ENCODE data around the gene PLCL2. TPM values are rescaled to one million over a fixed set of nuclear protein-coding genes. Genes with fewer than 3 reads are reported as not detected.

The PLCL2 gene
- polyA plus RNA-seq, 1 donor from 2014 or later: 43.4 TPM

- Mint-ChIP-seq H3K36me3 (no peaks in the 10 kb centered on the region), H3K27me3 (no peaks in the 10 kb centered on the region), H3K4me3 (no peak overlapping the region), H3K4me1 (peaks cover 26 to 37% (median 36%) of the 10 kb centered on the region in 3 donors), H3K9me3 (no peaks in the 10 kb centered on the region), H3K27ac (peak overlapping the region in 1 of 3 donors; percentile 47)
Measured at GRCh38 chr3:16848007-16848406, 36.7 kb upstream of the PLCL2 start.

GRCh38 chr3:16849229-16849628 lies 35.5 kb upstream of the PLCL2 start:
- H3K27ac Mint-ChIP-seq: peak overlapping the region; percentile 70 to 87 (median 82)
- H3K4me3 Mint-ChIP-seq: peak overlapping the region; percentile 62 to 85 (median 77)
- H3K4me1 Mint-ChIP-seq: peaks cover 18 to 27% (median 25%) of the 10 kb centered on the region in 3 donors
- no peaks in the 10 kb centered on the region for H3K27me3 Mint-ChIP-seq
- H3K9me3 Mint-ChIP-seq: no peaks in the 10 kb centered on the region
- H3K36me3 Mint-ChIP-seq: no peaks in the 10 kb centered on the region

GRCh38 chr3:16849795-16850194 lies 35.0 kb upstream of the PLCL2 start:
- Mint-ChIP-seq H3K4me1 (peaks cover 18 to 26% (median 25%) of the 10 kb centered on the region in 3 donors), H3K9me3 (no peaks in the 10 kb centered on the region), H3K4me3 (peak overlapping the region; percentile 62 to 85 (median 77)), H3K27me3 (no peaks in the 10 kb centered on the region), H3K27ac (peak overlapping the region; percentile 70 to 87 (median 82)), H3K36me3 (no peaks in the 10 kb centered on the region)

GRCh38 chr3:16855497-16855896 lies 29.3 kb upstream of the PLCL2 start:
- Mint-ChIP-seq H3K4me3 (no peak overlapping the region), H3K36me3 (no peaks in the 10 kb centered on the region), H3K27me3 (no peaks in the 10 kb centered on the region), H3K27ac (no peak overlapping the region), H3K4me1 (peaks cover 0 to 3% (median 0%) of the 10 kb centered on the region in 3 donors), H3K9me3 (no peaks in the 10 kb centered on the region)

- Mint-ChIP-seq H3K4me1 (peaks cover 0 to 1% (median 0%) of the 10 kb centered on the region in 3 donors), H3K4me3 (no peak overlapping the region), H3K27me3 (no peaks in the 10 kb centered on the region), H3K27ac (no peak overlapping the region), H3K36me3 (no peaks in the 10 kb centered on the region), H3K9me3 (no peaks in the 10 kb centered on the region)
Measured at GRCh38 chr3:16860234-16860633, 24.5 kb upstream of the PLCL2 start.

GRCh38 chr3:16861432-16861831 lies 23.3 kb upstream of the PLCL2 start:
- no peaks in the 10 kb centered on the region for H3K36me3 Mint-ChIP-seq
- no peak overlapping the region for H3K4me3 Mint-ChIP-seq
- H3K4me1 Mint-ChIP-seq: peaks cover 0 to 1% (median 0%) of the 10 kb centered on the region in 3 donors
- H3K27ac Mint-ChIP-seq: no peak overlapping the region
- no peaks in the 10 kb centered on the region for H3K27me3 Mint-ChIP-seq
- H3K9me3 Mint-ChIP-seq: no peaks in the 10 kb centered on the region

- no peak overlapping the region for H3K27ac Mint-ChIP-seq
- H3K4me1 Mint-ChIP-seq: no peaks in the 10 kb centered on the region
- no peak overlapping the region for H3K4me3 Mint-ChIP-seq
- H3K36me3 Mint-ChIP-seq: no peaks in the 10 kb centered on the region
- H3K9me3 Mint-ChIP-seq: no peaks in the 10 kb centered on the region
- no peaks in the 10 kb centered on the region for H3K27me3 Mint-ChIP-seq
Measured at GRCh38 chr3:16864610-16865313, 20.0 kb upstream of the PLCL2 start.

- Mint-ChIP-seq H3K4me3 (no peak overlapping the region), H3K27ac (no peak overlapping the region), H3K27me3 (no peaks in the 10 kb centered on the region), H3K9me3 (no peaks in the 10 kb centered on the region), H3K4me1 (no peaks in the 10 kb centered on the region), H3K36me3 (no peaks in the 10 kb centered on the region)
Measured at GRCh38 chr3:16865335-16865734, 19.4 kb upstream of the PLCL2 start.

GRCh38 chr3:16866571-16866970 lies 18.2 kb upstream of the PLCL2 start:
- no peaks in the 10 kb centered on the region for H3K36me3 Mint-ChIP-seq
- H3K27ac Mint-ChIP-seq: no peak overlapping the region
- no peak overlapping the region for H3K4me3 Mint-ChIP-seq
- no peaks in the 10 kb centered on the region for H3K4me1 Mint-ChIP-seq
- no peaks in the 10 kb centered on the region for H3K27me3 Mint-ChIP-seq
- no peaks in the 10 kb centered on the region for H3K9me3 Mint-ChIP-seq

GRCh38 chr3:16868513-16868912 lies 16.2 kb upstream of the PLCL2 start:
- Mint-ChIP-seq H3K27me3 (no peaks in the 10 kb centered on the region), H3K4me1 (no peaks in the 10 kb centered on the region), H3K4me3 (no peak overlapping the region), H3K36me3 (peaks cover 2% of the 10 kb centered on the region), H3K9me3 (no peaks in the 10 kb centered on the region), H3K27ac (peak overlapping the region in 1 of 3 donors; percentile 29)

GRCh38 chr3:16869261-16870005 lies 15.3 kb upstream of the PLCL2 start:
- no peak overlapping the region for H3K27ac Mint-ChIP-seq
- H3K27me3 Mint-ChIP-seq: no peaks in the 10 kb centered on the region

GRCh38 chr3:16871915-16872842 lies 12.6 kb upstream of the PLCL2 start:
- no peak overlapping the region for H3K4me3 Mint-ChIP-seq
- no peak overlapping the region for H3K27ac Mint-ChIP-seq

More at GRCh38 chr3:16869261-16870005, 15.3 kb upstream of the PLCL2 start:
- H3K4me1 Mint-ChIP-seq: no peaks in the 10 kb centered on the region
- H3K9me3 Mint-ChIP-seq: no peaks in the 10 kb centered on the region
- H3K36me3 Mint-ChIP-seq: peaks cover 2% of the 10 kb centered on the region
- no peak overlapping the region for H3K4me3 Mint-ChIP-seq

GRCh38 chr3:16873872-16874271 lies 10.9 kb upstream of the PLCL2 start:
- Mint-ChIP-seq H3K9me3 (no peaks in the 10 kb centered on the region), H3K4me3 (no peak overlapping the region), H3K27ac (no peak overlapping the region), H3K36me3 (peaks cover 5% of the 10 kb centered on the region), H3K27me3 (no peaks in the 10 kb centered on the region), H3K4me1 (peaks cover 0 to 2% (median 0%) of the 10 kb centered on the region in 3 donors)

More at GRCh38 chr3:16871915-16872842, 12.6 kb upstream of the PLCL2 start:
- H3K27me3 Mint-ChIP-seq: no peaks in the 10 kb centered on the region
- H3K36me3 Mint-ChIP-seq: peaks cover 5% of the 10 kb centered on the region
- peaks cover 0 to 2% (median 0%) of the 10 kb centered on the region in 3 donors for H3K4me1 Mint-ChIP-seq
- no peaks in the 10 kb centered on the region for H3K9me3 Mint-ChIP-seq

GRCh38 chr3:16875876-16876550 lies 8.7 kb upstream of the PLCL2 start:
- Mint-ChIP-seq H3K4me1 (peaks cover 0 to 2% (median 0%) of the 10 kb centered on the region in 3 donors), H3K9me3 (no peaks in the 10 kb centered on the region), H3K27me3 (no peaks in the 10 kb centered on the region), H3K27ac (no peak overlapping the region), H3K4me3 (no peak overlapping the region), H3K36me3 (peaks cover 5% of the 10 kb centered on the region)

Measured in IgD-negative memory B cell (primary cell).